ENCODE measurements around the gene PRRX2.

Gene PRRX2

DNA sequence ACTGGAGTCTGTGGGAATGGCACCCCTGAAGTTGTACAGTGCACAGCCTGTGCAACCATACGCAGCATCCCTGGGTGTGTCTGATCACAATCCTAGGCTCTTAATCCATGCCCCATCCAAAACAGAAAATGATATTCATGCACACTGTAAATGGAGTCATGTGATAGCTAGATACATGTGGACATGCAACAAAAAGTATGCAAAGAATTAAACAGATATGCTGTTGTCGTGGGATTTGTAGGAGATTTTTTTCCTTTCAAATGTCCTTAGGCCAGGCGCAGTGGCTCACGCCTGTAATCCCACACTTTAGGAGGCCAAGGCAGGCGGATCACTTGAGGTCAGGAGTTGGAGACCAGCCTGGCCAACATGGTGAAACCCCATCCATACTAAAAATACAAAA, 36.1 kb downstream of the PRRX2 start:
- in situ Hi-C loops (cut with MboI; ENCODE audit: low sequenced_read_pairs) = no loop called here

DNA sequence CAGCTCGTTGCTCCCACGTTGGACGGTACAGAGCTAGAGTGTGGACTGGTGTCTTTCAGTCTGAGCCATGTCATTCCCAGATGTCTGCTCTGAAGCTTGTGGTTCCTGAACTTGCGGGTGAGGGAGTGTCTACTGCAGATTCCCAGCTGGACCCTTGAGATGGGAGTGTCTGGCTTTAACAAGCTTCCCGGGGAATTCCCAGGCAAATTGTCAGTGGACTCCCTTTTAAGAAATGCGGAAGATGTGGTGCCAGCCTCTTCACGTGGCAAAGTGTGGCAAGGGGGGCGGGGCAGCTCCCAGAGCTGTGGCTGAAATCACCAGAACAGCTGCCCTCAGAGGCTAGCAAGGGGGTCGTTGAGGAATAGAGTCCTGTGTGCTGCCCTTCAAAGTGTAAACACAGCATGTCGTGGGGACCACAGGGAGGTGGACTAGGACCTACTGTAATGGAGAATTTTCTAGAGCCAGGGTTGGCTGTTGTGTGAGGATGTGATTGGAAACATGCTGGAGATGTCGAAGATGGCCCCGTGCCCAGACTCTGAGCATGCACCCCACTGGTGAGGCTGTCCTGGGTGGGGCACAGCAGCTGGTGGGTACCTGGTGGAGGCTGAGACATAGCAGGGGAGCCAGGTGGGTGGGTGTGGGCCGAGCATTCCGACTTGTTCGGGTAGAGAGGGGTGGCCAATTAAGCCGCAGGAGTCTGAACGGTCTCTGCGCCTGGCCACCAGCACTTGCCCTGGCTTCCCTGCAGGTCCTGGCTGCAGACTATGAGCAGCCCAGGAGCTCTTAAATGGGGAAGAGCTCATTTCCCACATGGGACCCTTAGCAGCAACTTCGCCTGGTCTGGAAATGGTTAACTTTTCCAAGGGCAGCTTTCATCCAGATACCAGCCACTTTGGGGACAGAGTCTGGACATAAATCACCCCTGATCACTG, 37.4 kb downstream of the PRRX2 start:
- in situ Hi-C loops (cut with MboI; ENCODE audit: low sequenced_read_pairs) = no loop called here

DNA sequence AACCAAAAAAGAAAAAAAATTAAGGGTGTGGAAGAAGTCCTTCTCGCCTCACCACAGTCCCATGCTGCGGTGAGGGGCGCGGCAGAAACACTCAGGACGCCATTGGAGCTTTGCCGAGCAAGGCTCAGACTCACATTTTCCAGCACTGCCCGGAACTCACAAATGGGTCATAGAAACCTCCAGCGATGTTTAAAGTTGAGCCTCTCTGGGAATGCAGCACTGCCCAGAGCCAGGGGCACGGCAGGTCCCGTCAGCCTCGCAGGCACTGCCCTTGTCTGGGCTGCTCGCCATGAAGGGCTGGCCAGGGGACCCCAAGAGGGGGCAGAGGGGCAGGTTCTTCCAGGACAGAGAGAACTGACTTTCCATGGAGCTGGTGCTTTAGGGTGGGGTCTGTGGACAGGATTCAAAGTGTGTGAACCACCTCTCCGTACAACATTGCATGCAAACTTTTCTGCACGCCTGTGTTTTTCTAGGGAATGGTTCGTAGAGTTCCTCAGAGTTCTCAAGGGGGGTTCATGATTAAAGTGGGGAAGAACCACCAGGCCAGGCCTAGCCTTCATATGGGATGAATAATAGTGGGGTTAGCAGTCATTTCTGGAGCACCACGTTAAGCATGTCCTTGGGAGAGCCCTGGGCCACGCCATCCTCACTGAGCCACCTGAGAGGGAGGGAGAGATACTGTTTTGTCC, 38.4 kb downstream of the PRRX2 start:
- in situ Hi-C loops (cut with MboI; ENCODE audit: low sequenced_read_pairs) = no loop called here

DNA sequence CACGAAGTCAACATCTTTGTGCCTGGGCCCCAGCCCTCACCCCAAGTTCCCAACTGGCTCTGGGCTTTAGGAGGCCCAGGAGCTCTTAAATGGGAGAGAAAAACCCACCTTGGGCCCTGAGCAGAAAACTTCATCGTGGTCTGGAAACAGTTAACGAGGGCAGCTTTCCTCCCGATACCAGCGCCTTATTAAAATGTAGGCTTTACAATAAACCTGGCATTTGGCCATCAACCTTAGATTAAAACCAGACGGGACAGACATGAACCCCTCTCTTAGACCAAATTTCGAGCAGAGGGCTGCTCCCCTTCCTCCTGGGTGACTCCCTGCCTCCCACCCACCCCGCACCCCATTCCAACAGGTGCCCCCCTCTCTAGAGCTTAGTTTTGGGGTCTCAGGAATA, 39.4 kb downstream of the PRRX2 start:
- in situ Hi-C loops (cut with MboI; ENCODE audit: low sequenced_read_pairs) = no loop called here

DNA sequence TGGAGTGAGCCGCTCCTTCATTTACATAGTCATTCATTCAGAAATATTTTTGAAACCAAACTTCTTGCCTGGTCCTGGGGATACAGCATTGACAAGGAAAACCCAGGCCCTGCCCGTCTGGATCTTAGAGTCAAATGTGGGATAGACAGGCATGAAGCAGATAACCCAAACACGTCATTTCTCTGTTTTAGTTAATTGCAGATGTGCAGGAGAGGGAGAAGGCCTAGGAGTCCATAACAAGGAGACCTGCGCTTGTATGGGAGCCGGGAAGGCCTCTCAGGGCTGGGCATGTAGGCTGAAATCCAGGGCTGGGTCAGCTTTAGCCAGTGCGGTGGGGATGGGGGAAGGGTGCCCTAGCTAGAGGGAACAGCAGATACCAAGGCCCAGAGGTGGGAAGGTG, 43.3 kb downstream of the PRRX2 start:
- in situ Hi-C loops (cut with MboI; ENCODE audit: low sequenced_read_pairs) = no loop called here

DNA sequence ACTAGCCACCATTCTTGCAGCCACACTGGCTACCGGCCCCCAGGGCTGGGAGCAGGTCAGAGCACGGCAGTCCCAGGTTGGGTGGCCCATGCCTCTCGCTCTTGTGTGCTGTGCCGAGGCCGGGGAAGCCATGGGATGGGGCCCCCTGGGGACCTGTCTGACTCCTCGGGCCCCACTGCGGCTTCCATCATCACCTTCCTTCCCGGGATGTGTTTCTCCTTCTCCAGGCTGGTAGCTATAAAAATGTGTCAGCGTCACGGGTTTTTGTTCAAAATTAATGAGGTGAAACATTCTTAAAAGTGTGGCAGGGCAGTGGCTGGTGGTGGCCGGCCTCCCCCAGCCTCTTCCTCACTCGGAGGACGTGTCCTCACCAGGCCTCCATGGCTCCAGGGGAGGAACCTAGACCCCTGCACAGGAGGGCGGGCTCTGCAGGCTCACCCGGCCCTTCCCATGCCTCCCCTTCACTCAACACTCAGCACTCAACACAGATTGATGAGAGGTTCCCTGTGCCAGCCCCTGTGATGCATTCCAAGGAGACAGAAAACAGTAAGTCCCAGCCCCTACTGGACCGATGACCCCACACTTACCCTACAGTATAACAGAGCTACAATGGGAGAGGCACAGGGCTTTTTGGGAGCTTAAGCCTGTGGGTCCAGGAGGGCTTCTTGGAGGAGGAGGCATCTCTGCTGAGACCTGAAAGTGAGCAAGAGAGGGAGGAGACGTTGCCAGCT, 44.2 kb downstream of the PRRX2 start:
- in situ Hi-C loops (cut with MboI; ENCODE audit: low sequenced_read_pairs) = no loop called here

DNA sequence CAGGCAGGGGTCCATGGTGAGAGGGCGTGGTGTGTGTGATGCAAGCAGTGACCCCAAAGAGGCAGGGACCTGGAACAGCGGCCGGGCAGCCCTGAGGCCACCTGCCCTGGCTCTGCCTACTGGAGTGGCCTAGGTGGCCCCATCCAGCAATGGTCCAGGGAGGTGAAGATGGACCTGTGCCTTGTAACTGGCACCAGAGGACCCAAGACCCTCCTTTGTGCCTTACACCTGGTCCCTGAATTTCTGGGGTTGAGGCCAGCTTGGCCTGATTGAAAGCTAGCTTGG, 44.7 kb downstream of the PRRX2 start:
- in situ Hi-C loops (cut with MboI; ENCODE audit: low sequenced_read_pairs) = no loop called here

DNA sequence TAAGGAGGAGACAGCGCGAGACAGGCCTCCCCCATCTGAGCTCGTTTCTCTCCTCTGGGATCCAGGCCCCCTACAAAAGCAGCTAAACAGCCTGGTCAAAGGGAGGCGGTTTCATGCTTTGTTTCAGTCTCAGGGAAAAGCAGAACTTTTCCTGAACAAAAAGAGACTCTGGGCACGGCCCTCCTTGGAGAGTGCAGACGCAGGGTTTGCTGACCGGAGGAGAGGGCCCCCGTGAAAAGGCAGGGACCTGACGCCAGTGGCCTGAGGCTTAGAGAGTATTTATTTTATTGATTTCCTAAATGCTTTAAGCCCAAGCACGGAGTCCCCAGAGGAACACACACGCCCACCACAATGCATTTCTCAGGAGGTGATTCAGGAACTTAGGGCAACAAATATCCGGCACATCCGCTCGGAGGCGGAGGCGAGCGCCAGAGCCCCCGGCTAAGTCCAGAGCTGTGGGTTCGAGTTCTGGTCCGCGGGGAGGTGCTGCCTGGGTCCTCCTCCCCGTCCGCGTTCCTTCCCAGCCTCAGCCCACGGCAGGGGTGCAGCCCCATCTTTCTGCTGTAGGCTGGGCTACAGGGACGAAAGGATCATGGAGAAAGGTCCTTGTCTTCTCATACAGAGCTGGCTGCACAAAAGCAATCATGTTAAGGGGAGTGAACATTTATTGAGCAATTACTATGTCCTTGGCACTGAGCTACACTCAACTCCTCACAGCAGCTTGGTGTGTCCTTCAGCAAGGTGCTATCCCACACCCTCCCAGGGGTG, 47.4 kb downstream of the PRRX2 start:
- in situ Hi-C loops (cut with MboI; ENCODE audit: low sequenced_read_pairs) = no loop called here

DNA sequence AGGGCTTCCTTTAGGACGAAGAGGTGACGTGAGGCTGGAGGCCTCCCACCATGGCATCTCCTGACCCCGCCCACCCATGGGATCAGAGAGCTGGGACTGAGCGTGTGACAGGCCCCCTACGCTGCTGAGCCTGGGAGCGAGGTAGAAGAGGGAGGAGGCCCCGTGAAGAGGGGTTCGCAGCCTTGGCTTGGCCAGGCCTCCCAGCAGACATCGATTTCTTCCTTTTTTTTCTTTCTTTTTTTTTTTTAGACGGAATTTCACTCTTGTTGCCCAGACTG, 47.9 kb downstream of the PRRX2 start:
- in situ Hi-C loops (cut with MboI; ENCODE audit: low sequenced_read_pairs) = no loop called here

DNA sequence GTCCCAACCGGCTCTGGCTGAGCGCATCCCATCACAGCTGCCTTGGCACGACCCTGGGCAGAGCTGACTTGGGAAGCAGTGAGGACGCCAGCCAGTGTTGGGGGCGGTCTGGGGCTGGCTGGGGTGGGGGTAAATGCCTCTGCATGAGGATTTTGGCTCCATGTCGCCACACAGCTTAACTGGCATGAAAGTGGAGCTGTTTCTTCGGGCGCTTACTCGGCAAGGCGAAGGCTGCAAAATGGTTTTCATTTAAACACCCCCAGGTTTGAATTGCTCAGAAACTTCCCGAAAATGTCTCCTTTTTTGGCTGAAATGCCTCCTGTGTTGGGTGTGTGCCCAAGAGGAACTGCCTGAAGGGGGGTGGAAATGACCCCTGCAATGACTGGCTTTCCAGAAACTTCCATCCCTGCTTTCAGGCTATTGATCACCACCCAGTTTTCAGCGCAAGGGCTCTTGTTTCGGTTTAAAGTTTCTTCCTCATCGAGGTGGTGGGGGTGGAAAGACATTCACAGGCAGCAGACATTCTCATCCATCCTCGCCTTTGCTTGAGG, 49.1 kb downstream of the PRRX2 start:
- in situ Hi-C loops (cut with MboI; ENCODE audit: low sequenced_read_pairs) = no loop called here

DNA sequence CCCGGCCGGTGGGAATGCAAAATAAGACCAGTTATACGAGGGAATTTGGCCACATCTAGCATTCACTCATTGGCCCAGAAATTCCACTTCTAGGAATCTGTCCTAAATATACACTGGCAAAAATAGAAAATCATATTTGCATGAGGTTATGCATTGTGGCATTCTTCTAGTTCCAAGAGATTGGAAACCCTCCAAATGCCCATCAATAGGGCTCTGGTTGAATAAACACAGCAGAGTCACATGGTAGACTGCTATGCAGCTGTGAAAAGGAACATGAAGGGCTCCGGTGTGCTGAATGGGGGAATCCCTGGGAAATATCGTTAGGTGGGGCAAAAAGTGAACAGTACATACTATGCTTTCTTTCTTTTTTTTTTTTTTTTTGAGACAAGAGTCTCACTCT, 50.6 kb downstream of the PRRX2 start:
- in situ Hi-C loops (cut with MboI; ENCODE audit: low sequenced_read_pairs) = no loop called here

DNA sequence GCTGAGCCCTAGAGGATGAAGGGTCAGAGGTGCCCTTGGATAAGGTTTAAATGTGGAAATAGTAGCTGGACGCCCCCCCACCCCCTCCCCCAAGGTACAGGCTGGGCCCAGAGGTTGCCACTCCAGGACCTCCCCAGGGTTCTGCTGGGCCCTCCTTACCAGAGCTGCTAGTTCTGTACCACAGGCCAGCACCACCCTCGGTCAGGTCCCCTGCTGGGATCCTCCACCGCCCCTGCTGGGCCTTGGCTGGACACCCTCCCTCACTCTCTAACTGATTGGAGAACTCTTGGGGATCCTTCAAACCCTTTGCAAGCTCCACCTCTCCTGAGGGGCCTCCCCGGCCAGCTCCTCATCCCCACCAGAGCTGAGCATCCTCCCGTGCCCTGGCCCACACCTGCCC, 52.5 kb downstream of the PRRX2 start:
- in situ Hi-C loops (cut with MboI; ENCODE audit: low sequenced_read_pairs) = no loop called here

DNA sequence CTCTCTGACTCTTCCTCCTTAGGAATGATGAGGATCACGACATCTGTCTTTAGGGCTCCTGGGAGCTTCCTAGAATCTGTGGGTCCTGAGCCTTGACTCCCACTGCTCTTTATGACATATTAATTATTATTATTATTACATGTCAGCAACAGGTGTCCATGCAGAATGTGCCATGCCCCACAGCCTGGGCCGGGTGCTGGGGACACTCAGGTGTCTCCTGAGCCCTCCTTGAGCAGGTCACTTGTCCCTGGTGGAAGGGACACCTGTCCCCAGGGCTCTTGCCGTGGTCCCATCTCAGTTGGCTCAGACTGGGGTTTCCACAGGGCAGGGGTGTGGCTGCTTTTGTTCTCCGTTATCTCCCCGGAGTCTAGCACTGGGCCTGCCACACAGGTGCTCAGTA, 53.2 kb downstream of the PRRX2 start:
- in situ Hi-C loops (cut with MboI; ENCODE audit: low sequenced_read_pairs) = no loop called here

DNA sequence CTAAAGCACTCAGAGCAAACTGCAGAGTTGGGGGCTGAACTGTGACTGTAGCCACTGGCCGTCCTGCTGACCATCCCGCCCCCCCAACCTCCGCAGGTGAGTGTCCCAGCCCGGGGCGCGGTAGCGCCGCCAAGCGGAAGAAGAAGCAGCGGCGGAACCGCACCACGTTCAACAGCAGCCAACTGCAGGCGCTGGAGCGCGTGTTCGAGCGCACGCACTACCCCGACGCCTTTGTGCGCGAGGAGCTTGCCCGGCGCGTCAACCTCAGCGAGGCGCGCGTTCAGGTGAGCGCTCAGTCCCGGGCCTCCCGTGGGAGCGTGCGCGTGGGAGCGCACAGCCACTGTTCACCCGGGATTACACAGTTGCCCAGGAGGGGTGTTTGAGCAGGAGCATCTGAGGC, 53.7 kb downstream of the PRRX2 start:
- in situ Hi-C loops (cut with MboI; ENCODE audit: low sequenced_read_pairs) = no loop called here

DNA sequence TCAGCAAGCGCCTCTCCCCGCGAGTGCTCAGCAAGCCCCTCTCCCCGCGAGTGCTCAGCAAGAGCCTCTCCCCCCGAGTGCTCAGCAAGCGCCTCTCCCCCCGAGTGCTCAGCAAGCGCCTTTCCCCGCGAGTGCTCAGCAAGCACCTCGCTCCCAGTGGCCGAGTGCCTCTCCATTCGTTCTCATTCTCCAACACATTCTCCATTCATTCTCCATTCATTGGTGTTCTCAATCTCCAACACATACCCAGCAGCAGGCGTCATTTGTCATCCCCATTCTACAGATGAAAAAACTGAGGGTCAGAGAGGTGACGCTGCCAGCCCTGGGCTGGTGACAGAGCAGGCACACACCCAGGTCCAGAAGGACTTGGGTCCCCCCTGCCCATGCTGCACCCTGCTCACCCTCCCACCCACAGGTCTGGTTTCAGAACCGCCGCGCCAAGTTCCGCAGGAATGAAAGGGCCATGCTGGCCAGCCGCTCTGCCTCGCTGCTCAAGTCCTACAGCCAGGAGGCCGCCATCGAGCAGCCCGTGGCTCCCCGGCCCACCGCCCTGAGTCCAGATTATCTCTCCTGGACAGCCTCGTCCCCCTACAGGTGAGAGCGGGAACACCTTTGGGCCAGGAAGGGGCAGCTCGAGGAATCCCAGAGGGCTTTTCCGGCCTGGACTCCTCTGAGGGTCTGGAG, 54.9 kb downstream of the PRRX2 start:
- in situ Hi-C loops (cut with MboI; ENCODE audit: low sequenced_read_pairs) = no loop called here

DNA sequence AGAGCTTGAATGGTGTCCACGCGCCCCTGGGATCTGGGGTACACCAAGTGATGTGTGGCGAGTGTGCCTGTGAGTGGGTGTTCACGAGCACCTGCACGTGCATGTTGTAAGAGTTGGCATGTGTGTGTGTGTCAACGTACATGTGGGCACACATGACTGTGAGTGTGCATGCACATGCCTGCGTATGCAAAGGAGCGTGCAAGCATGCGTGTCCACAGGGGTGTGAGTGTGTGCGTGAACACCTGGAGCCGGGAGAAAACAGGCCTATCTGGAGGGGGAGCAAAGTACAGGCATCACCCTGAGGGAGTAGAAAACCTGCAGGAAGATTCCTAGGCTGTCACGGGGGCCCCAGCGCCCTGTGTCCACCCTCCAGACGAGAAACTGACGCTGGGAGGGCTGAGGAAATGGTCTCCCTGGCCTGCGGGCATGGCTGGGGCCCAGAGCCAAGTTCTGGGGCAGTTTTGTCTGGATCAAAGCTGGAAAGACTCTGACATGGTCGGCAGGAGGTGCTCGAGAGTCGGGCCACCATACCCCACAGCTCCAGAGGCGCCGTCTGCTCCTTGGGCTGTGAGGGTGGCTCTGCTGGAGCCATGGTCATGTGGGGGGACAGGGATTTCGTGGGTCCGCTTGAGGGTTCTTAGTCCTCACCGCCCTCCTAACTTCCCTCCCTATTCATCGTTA, 55.6 kb downstream of the PRRX2 start:
- in situ Hi-C loops (cut with MboI; ENCODE audit: low sequenced_read_pairs) = no loop called here

DNA sequence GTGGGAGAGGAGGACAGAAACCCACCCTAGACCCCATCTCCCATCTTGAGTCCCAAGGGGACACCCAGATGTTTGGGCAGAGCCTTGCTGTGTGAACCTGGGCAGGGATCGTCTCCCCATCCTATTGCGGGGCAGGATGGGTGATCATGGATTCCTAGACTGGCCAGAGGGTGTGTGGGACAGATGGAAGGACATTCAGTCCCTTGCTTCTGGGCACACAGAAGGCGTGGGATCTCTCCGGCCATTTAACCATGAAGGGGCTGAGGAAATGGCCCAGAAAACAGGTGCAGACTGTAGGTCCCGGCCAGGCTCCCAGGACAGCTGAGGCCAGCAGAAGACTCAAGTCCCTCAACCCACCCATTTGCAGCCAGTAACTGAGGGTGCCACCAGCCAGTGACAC, 57.5 kb downstream of the PRRX2 start:
- in situ Hi-C loops (cut with MboI; ENCODE audit: low sequenced_read_pairs) = no loop called here

DNA sequence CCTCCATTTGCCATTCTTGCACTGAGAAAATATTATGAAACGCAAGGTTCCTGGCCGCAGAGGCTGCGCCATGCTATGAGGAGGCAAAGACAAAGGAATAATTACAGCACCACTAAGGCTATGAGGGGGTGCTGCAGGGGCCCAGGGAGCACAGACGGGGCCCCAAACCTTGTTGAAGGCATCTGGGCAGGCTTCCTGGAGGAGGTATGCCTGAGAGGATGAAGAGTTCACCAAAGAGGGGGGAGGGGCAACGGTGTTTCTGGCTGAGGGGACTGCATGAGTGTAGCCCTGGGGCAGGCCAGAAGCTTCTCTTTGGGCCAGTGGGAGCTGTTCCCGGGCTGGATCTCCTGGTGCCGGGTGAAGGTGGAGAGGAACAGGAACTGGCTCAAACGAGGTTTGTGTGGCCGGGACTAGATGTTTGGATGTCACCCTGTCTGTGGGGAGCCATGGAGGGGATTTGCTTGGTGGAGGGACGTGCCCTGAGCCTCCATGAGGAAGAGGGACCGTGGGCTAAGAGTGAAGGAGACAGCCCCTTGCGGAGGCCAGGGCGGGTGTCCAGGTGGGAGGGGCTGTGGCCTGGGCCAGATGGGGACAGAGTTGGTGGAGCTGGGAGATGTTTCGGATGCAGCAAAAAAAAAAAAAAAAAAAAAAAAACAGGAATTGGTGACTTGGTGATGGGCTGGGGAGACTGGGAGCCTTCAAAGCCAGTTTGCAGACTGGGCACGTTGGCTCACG, 59.2 kb downstream of the PRRX2 start:
- in situ Hi-C loops (cut with MboI; ENCODE audit: low sequenced_read_pairs) = no loop called here

DNA sequence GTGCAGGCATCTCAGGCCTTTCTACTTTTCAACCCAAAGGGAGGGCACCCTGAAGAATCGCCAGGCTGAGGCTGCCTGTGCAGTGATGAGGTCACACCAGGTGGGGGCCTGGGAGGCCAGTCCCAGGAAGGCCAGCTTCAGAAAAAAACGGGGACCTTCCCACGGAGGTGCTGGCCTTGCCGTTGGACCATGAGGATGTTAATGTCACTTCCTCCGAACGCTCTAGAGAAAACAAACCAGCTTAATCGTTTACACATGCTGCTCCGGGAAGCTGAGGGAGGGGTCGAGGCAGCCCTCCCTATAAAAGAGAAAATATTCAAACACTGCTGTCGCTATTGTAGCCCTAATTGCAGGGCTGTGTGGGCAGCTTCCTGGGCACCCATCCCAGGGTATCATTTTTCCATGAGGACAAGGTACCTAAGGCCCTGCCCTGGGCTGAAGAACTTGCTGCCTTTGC, 60.4 kb downstream of the PRRX2 start:
- in situ Hi-C loops (cut with MboI; ENCODE audit: low sequenced_read_pairs) = no loop called here

Measured in HL-60/S4 treated with phorbol 12-myristate 13-acetate at 8.2 ng/mL for 4 days and 3 days (cell line).